ENCODE data around the gene PPP1R13B. TPM values are rescaled to one million over a fixed set of nuclear protein-coding genes. Genes with fewer than 3 reads are reported as not detected.

The PPP1R13B gene
- total RNA-seq, 1 experiment from 2014 or later, result 17.8 TPM

DNA sequence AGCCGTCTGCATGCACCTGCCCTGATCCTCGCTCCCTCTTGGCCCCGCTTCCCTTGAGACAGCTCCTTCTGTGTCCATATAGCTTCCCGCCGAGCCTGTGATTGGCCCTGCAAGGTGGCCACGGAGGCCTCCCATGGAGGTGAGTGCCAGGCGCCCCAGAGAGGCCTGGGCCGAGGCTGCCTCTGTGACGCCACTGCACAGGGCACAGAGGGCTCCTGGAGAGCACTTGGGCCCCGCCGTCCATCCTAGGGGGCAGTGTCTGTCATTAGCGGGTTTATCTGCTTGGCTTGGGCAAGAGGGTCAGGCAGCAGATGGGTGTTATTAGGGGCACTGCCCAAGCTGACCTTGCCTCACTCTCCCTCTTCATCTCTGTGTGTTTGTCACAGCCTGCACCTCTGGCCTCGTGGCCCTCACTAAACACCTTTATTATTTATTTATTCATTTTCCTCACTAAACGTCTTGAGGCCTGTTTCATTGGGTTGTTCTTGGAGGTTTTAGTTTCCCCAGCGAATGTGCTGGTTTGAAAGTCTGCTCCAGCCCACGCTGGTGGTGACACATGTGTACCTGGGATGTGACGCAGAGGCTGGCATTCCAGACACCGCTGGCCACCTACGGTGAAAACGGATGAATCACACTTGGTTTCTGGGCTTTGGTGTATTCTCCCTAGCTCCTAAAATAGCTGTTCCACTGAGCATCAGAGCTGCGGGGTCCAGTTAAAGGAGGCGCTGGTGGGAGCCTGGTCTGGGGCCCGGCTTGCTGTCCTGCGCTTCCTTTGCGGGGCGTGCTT is 125.8 kb downstream of the PPP1R13B start:
- peaks cover 68% of the 10 kb centered on the region for H3K79me2 ChIP-seq (ENCODE audit: insufficient read depth, low read length)
- ATAC-seq, result peak; percentile 96
- peaks cover 23 to 41% of the 10 kb centered on the region in 2 experiments for H3K4me1 ChIP-seq (ENCODE audit: control insufficient read depth in 1 of 2, insufficient read depth in 2 of 2, low read length in 2 of 2)
- H3K4me3 ChIP-seq (replicated peaks in 1 of 2; ENCODE audit: low read depth in 1 of 2, low read length in 2 of 2), result peak overlapping the region in 1 of 2 experiments; percentile 37; a peak in 2 of 4 replicates
- H4K20me1 ChIP-seq (ENCODE audit: insufficient read depth), result no peaks in the 10 kb centered on the region
- H2AFZ ChIP-seq (ENCODE audit: low read depth, low read length, poor library complexity, severe bottlenecking), result no peak overlapping the region
- H3K36me3 ChIP-seq (ENCODE audit: control insufficient read depth in 1 of 2, insufficient read depth in 2 of 2, low read length in 2 of 2), result no peaks in the 10 kb centered on the region
- H3K4me2 ChIP-seq (ENCODE audit: low read length), result peak overlapping the region; percentile 78
- no peaks in the 10 kb centered on the region for H3K9me3 ChIP-seq (ENCODE audit: control insufficient read depth in 1 of 2, insufficient read depth in 1 of 2, low read depth in 1 of 2, low read length in 2 of 2)
- intact Hi-C loops (cut with micrococcal nuclease), result loop anchor here (1.0 kb wide), 1 partner anchor 189 kb away; no protein-coding TSS in a partner anchor
- BruUV-seq (replicated peaks), result no TSS peak
- H3K9ac ChIP-seq (ENCODE audit: low read length), result peak overlapping the region; percentile 61
- no peaks in the 10 kb centered on the region for H3K9me2 ChIP-seq (ENCODE audit: insufficient read depth)
- ChIA-PET RAD21 (ENCODE audit: low non-redundant PET in 1 of 2, low total read pairs in 2 of 2, uncharacterized antibody in 2 of 2, unreplicated experiment in 2 of 2) (no interaction called here), CTCF (no interaction called here), POLR2A (no interaction called here)
- H3K27ac ChIP-seq (ENCODE audit: low read depth, low read length), result peak overlapping the region; percentile 63
- no peaks in the 10 kb centered on the region for H3K27me3 ChIP-seq (ENCODE audit: insufficient read depth, low read length)
- peak; percentile 86 for DNase-seq (ENCODE audit: low read depth, low spot score)
- no peak for TF ChIP-seq CBX3 (IDR thresholded peaks at IDR 0.05; ENCODE audit: low read depth)
- TF ChIP-seq, protein P1, sequence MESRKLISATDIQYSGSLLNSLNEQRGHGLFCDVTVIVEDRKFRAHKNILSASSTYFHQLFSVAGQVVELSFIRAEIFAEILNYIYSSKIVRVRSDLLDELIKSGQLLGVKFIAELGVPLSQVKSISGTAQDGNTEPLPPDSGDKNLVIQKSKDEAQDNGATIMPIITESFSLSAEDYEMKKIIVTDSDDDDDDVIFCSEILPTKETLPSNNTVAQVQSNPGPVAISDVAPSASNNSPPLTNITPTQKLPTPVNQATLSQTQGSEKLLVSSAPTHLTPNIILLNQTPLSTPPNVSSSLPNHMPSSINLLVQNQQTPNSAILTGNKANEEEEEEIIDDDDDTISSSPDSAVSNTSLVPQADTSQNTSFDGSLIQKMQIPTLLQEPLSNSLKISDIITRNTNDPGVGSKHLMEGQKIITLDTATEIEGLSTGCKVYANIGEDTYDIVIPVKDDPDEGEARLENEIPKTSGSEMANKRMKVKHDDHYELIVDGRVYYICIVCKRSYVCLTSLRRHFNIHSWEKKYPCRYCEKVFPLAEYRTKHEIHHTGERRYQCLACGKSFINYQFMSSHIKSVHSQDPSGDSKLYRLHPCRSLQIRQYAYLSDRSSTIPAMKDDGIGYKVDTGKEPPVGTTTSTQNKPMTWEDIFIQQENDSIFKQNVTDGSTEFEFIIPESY (IDR thresholded peaks at IDR 0.05; ENCODE audit: extremely low read depth, insufficient replicate concordance, low read length), result no peak
- TF ChIP-seq ZFX (IDR thresholded peaks at IDR 0.05), result no peak
- no peak for TF ChIP-seq EZH2phosphoT487 (IDR thresholded peaks at IDR 0.05; ENCODE audit: borderline replicate concordance)
- no peak; the same call in 1 of the 2 replicates for TF ChIP-seq SP1 (IDR thresholded peaks at IDR 0.05; ENCODE audit: low read depth)
- TF ChIP-seq, protein P2, sequence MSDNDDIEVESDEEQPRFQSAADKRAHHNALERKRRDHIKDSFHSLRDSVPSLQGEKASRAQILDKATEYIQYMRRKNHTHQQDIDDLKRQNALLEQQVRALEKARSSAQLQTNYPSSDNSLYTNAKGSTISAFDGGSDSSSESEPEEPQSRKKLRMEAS (IDR thresholded peaks at IDR 0.05), result peak; percentile 90
- TF ChIP-seq, protein P3, sequence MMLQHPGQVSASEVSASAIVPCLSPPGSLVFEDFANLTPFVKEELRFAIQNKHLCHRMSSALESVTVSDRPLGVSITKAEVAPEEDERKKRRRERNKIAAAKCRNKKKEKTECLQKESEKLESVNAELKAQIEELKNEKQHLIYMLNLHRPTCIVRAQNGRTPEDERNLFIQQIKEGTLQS (IDR thresholded peaks at IDR 0.05), result no peak
- no peak for TF ChIP-seq ELF1 (IDR thresholded peaks at IDR 0.05; ENCODE audit: borderline replicate concordance, low read depth)
- TF ChIP-seq ZNF274 (IDR thresholded peaks at IDR 0.05; ENCODE audit: low read depth, low read length), result no peak
- peak; percentile 24 for TF ChIP-seq YY1 (IDR thresholded peaks at IDR 0.05; ENCODE audit: extremely low read depth, insufficient replicate concordance, low read depth, low read length)
- no peak for TF ChIP-seq POLR2AphosphoS5 (IDR thresholded peaks at IDR 0.05; ENCODE audit: low read depth, low read length)
- TF ChIP-seq, protein P4, sequence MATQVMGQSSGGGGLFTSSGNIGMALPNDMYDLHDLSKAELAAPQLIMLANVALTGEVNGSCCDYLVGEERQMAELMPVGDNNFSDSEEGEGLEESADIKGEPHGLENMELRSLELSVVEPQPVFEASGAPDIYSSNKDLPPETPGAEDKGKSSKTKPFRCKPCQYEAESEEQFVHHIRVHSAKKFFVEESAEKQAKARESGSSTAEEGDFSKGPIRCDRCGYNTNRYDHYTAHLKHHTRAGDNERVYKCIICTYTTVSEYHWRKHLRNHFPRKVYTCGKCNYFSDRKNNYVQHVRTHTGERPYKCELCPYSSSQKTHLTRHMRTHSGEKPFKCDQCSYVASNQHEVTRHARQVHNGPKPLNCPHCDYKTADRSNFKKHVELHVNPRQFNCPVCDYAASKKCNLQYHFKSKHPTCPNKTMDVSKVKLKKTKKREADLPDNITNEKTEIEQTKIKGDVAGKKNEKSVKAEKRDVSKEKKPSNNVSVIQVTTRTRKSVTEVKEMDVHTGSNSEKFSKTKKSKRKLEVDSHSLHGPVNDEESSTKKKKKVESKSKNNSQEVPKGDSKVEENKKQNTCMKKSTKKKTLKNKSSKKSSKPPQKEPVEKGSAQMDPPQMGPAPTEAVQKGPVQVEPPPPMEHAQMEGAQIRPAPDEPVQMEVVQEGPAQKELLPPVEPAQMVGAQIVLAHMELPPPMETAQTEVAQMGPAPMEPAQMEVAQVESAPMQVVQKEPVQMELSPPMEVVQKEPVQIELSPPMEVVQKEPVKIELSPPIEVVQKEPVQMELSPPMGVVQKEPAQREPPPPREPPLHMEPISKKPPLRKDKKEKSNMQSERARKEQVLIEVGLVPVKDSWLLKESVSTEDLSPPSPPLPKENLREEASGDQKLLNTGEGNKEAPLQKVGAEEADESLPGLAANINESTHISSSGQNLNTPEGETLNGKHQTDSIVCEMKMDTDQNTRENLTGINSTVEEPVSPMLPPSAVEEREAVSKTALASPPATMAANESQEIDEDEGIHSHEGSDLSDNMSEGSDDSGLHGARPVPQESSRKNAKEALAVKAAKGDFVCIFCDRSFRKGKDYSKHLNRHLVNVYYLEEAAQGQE (IDR thresholded peaks at IDR 0.05; ENCODE audit: low read depth), result no peak
- no peak for TF ChIP-seq CEBPB (IDR thresholded peaks at IDR 0.05; ENCODE audit: low read depth)
- TF ChIP-seq JUND (IDR thresholded peaks at IDR 0.05), result no peak; the same call in none of the 2 replicates
- no peak for TF ChIP-seq TCF7L2 (IDR thresholded peaks at IDR 0.05; ENCODE audit: borderline replicate concordance, extremely low read depth, insufficient read depth, insufficient read length)
- TF ChIP-seq EGR1 (IDR thresholded peaks at IDR 0.05; ENCODE audit: low read depth), result peak; percentile 76
- TF ChIP-seq POLR2A (IDR thresholded peaks at IDR 0.05; ENCODE audit: borderline replicate concordance, extremely low read depth, insufficient read depth, insufficient read length), result no peak
- no peak for TF ChIP-seq FOSL1 (IDR thresholded peaks at IDR 0.05; ENCODE audit: low read depth)
- TF ChIP-seq SIN3A (IDR thresholded peaks at IDR 0.05; ENCODE audit: low read depth), result peak; percentile 54; the same call in 1 of the 2 replicates
